Esophagus muscularis mucosa (tissue), 4 donors: ENCODE results near the gene TRIM27.

Source experiments
- EP300 ChIP-seq: sonication (generic); formaldehyde crosslinking; IDR thresholded peaks from one replicate; pipeline ENCODE4 v1.6.1; 2017; ENCODE audit warnings: antibody characterized with exemption
- POLR2A ChIP-seq: fragments of 450-650 bp; IDR thresholded peaks from one replicate; pipeline ENCODE4 v1.6.1; 2017; ENCODE audit warnings: antibody characterized with exemption, moderate library complexity, mild to moderate bottlenecking, low read depth
- POLR2AphosphoS5 ChIP-seq, 2 donors: sonication (generic); formaldehyde crosslinking; IDR thresholded peaks; one replicate each; pipeline ENCODE4 v1.6.1; 2017; ENCODE audit warnings: antibody characterized with exemption in 2 of 2
- TF ChIP-seq, protein P1 (sequence below), 3 experiments: fragments of 200-600 bp in 2 of 3; fragments of 450-650 bp in 1 of 3; sonication (generic) in 2 of 3; IDR thresholded peaks; one replicate each; pipeline ENCODE4 v1.5.1; 2017 to 2019; ENCODE audit warnings: antibody characterized with exemption in 3 of 3, mild to moderate bottlenecking in 2 of 3, moderate library complexity in 1 of 3

DNA sequence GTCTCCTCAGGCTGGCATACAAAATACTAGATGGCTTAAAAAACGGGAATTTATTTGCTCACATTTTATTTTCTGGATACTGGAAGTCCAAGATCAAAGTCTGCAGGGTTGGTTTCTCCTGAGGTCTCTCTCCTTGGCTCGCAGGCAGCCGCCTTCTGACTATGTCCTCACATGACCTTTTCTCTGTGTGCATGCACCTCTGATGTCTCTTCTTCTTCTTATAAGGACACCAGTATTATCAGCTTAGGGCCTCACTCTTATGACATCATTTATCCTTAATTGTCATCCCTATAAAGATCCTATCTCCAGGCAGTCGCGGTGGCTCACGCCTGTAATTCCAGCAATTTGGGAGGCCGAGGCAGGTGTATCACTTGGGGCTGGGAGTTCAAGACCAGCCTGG, 9.3 kb upstream of the TRIM27 start:
- TF ChIP-seq POLR2A: no peak
- TF ChIP-seq, protein P1, sequence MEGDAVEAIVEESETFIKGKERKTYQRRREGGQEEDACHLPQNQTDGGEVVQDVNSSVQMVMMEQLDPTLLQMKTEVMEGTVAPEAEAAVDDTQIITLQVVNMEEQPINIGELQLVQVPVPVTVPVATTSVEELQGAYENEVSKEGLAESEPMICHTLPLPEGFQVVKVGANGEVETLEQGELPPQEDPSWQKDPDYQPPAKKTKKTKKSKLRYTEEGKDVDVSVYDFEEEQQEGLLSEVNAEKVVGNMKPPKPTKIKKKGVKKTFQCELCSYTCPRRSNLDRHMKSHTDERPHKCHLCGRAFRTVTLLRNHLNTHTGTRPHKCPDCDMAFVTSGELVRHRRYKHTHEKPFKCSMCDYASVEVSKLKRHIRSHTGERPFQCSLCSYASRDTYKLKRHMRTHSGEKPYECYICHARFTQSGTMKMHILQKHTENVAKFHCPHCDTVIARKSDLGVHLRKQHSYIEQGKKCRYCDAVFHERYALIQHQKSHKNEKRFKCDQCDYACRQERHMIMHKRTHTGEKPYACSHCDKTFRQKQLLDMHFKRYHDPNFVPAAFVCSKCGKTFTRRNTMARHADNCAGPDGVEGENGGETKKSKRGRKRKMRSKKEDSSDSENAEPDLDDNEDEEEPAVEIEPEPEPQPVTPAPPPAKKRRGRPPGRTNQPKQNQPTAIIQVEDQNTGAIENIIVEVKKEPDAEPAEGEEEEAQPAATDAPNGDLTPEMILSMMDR (IDR thresholded peaks at IDR 0.05): no peak
- TF ChIP-seq EP300: no peak
- TF ChIP-seq POLR2AphosphoS5 (IDR thresholded peaks at IDR 0.05): no peak
